ENCODE results near the gene SUGCT.

GRCh38 chr7:40346554-40346953, 211.7 kb downstream of the SUGCT start:
- no peak for TF ChIP-seq EZH2 (IDR thresholded peaks at IDR 0.05)
- TF ChIP-seq POLR2AphosphoS5 (IDR thresholded peaks at IDR 0.05; ENCODE audit: borderline replicate concordance, low read depth, low read length) = no peak

Measured in SK-N-MC (cell line).